SK-MEL-5 (cell line): ENCODE results near the gene ALDH7A1. TPM values are rescaled to one million over a fixed set of nuclear protein-coding genes. Genes with fewer than 3 reads are reported as not detected.

ENCODE experiments used
- DNase-seq: peaks from one replicate; pipeline ENCODE4 v3.0.0-alpha.2; 2016; ENCODE audit warnings: low read depth, low spot score
- in situ Hi-C: cut with HindIII; loops from 2 replicates; pipeline ENCODE4 v1.10.0; 2016; ENCODE audit warnings: low sequenced_read_pairs, high pct_unique_total_duplicates, low pct_unique_long_range_greater_than_20kb
- total RNA-seq: library from RNA; depleted of rRNA; stranded (reverse); fragments of >200 nt; shearing (Covaris generic); gene quantifications from 2 replicates; pipeline ENCODE4 v1.2.3, GENCODE V29; 2014

Gene ALDH7A1
- total RNA-seq, 1 experiment from 2014 or later = 34.7 TPM

DNA sequence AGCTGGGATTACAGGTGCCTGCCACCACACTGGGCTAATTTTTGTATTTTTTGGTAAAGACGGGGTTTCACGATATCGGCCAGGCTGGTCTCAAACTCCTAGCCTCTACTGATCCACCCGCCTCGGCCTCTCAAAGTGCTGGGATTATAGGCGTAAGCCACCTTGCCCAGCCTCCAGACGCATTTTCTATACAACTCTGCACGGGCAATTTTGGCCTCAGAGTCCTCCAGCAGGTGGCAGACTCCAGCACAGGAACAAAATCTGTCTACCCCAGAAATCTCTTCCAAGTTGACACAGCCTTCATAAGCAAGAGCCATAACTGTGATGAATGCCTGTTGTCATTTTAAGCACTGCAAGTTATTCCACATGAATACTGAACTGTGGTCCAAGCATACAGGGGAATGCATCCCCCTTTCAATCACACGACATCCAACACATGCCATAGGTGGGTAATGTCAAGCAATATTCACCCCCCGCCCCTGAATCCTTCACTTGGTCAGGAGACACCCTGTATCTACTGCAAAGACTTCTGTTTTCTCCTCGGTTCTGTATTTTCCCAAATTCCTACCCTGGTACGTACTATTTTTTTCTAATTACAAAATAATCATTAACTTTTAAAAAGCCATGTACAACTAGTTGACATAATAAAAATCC, 50.8 kb downstream of the ALDH7A1 start:
- in situ Hi-C loops = loop anchor here (10.0 kb wide), 1 partner anchor 309 kb away; no protein-coding TSS in a partner anchor
- peak; percentile 83 for DNase-seq

- no peak for DNase-seq
- in situ Hi-C loops = loop anchor here (10.0 kb wide), 1 partner anchor 309 kb away; no protein-coding TSS in a partner anchor
Measured at GRCh38 chr5:126543660-126544059, 51.4 kb downstream of the ALDH7A1 start.

GRCh38 chr5:126543009-126543408, 52.0 kb downstream of the ALDH7A1 start:
- DNase-seq = no peak
- in situ Hi-C loops = loop anchor here (10.0 kb wide), 1 partner anchor 308 kb away; no protein-coding TSS in a partner anchor

DNA sequence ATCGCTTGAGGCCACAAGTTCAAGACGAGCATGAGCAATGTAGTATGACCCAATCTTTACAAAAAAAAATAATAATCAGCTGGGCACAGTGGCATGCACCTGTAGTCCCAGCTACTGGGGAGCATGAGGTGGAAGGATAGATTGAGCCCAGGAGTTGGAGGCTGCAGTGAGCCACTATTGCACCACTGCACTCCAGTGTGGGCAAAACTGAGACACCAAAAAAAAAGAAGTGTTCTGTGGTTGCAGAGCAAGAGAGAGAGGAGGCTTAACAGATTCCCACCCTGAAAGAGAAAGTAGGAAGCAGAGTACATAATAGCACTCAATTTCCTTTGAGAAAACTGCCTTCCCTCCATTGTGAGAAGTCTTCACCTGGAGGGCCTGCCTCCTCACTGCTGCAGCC, 52.6 kb downstream of the ALDH7A1 start:
- in situ Hi-C loops = loop anchor here (10.0 kb wide), 1 partner anchor 308 kb away; no protein-coding TSS in a partner anchor
- DNase-seq = no peak

DNA sequence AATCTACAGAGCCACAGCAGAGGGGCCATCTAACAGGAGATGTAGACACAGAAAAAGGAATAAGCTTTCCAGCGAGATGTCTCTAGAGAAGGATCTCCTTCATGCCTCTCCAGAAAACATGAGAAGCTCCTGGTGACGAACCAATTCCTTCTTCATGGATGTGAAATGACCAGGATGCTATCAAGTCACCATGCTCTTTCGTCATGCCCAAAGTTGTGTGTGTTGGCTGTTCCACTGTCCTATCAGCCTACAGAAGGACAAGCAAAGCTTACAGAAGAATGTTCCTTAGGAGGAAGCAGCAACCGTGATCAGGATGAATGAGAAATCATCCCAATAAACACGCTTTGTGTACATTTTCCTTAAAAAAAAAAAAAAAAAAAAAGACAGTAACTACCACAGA, 54.4 kb downstream of the ALDH7A1 start:
- in situ Hi-C loops = loop anchor here (10.0 kb wide), 1 partner anchor 306 kb away; no protein-coding TSS in a partner anchor
- no peak for DNase-seq

- DNase-seq = no peak
- in situ Hi-C loops = no loop called here
Measured at GRCh38 chr5:126538579-126538978, 56.4 kb downstream of the ALDH7A1 start.

- in situ Hi-C loops = no loop called here
- no peak for DNase-seq
Measured at GRCh38 chr5:126536874-126537273, 58.1 kb downstream of the ALDH7A1 start.

DNA sequence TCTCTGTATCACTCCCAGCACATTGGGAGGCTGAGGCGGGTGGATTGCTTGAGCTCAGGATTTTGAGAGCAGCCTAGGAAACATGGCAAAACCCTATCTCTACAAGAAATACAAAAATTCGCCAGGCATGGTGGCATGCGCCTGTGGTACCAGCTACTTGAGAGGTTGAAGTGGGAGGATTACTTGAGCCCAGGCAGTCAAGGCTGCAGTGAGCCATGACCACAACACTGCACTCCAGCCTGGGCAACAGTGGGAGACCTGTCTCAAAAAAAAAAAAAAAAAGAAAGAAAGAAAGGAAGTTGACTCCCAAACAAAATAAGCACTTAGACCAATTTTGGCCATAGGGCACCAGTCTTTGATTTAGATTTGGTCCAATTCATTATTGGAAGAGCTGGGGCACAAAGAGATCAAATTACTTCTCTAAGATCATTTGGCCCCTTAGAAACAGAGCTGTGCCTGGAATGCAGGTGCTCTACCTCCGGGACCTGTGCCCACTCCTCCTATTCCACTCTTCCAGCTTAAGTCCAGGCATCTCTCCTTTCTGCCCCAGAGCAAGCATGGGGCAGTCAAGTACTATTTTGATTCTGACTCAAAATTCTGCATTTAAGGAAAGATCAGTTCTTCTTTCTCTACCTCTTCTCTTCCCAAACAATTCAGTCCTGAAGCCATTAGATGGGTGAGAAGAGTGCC, 59.0 kb downstream of the ALDH7A1 start:
- in situ Hi-C loops = no loop called here
- no peak for DNase-seq

DNA sequence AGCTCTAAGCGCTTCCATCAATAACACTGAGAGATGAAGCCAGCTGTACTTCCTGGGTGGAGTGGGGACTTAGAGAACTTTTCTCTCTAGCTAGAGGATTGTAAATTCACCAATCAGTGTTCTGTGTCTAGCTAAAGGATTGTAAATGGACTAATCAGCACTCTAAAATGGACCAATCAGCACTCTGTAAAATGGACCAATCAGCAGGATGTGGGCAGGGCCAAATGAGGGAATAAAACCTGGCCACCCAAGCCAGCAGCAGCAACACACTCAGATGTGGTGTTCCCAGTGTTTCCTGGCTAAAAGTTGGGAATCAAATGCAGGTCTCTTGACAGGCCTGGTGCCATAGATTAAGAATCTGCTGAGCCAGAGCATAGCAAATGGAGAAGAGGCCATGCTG, 60.5 kb downstream of the ALDH7A1 start:
- in situ Hi-C loops = loop anchor here (5.0 kb wide), 1 partner anchor 182 kb away; no protein-coding TSS in a partner anchor

DNA sequence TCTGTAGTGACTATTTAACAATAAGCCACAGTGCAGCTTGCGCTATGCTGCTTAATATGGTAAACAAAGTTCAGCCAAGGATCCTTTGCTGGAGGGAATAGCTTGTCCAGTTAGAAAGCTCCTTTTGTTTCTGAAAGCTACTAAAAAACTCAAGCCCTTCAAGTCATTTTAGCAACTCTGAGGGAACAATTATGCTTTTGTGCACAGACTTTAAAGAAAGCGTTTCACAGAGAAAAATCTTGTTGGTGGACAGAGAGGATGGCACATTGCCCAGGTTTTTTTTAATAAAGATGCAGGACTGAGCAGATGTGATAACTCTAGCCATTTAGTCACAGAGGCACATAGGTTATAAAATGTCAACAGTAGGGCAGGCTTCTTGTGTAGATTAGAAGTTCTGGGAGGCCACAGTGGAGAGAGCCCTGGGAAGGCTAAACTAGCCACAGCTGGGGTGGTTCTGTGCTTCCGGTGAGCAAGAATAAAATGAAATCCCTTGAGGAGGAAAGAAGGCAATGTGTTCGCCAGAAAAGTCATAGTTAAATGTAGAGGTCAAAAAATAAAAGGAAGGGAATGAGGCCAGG, 63.4 kb downstream of the ALDH7A1 start:
- peak; percentile 99 for DNase-seq
- in situ Hi-C loops = loop anchor here (5.0 kb wide), 1 partner anchor 179 kb away; no protein-coding TSS in a partner anchor

More for the DNA sequence above, 60.5 kb downstream of the ALDH7A1 start:
- DNase-seq = no peak

DNA sequence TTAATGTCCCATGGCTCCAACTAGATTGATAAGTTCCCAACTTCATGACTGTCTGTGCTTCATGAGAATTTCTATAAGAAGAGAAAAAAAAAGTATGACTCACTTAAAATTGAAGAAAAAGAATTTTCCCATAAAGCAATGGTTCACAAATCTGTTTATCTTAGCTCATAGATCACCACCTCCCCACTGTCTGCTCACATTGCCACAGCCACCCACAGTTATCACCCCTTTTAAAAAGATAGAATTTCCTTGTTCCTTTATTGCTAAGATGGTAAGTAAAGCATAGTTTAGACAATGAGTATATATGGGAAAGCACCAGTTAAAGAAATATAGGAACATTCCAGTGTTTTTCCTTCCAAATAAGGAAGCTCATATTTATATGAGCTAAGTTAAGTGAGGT, 67.1 kb downstream of the ALDH7A1 start:
- no peak for DNase-seq
- in situ Hi-C loops = no loop called here

DNA sequence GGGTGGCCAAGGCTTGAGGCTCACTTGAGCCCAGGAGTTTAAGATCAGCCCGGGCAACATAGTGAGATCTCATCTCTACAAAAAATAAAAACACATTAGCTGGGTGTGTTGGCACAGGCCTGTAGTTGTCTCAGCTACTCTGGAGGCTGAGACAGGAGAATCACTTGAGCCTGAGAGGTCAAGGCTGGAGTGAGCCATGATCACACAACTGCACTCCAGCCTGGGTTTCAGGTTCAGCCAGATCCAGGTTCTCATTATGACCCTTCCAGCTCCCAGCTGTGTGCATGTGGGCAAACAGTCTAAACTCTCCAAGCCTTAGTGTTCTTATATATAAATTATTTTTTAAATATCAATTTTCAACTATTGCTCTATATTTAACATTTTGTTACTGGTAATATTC, 67.9 kb downstream of the ALDH7A1 start:
- in situ Hi-C loops = no loop called here
- DNase-seq = no peak

- in situ Hi-C loops = no loop called here
- DNase-seq = no peak
Measured at GRCh38 chr5:126526493-126526892, 68.5 kb downstream of the ALDH7A1 start.

DNA sequence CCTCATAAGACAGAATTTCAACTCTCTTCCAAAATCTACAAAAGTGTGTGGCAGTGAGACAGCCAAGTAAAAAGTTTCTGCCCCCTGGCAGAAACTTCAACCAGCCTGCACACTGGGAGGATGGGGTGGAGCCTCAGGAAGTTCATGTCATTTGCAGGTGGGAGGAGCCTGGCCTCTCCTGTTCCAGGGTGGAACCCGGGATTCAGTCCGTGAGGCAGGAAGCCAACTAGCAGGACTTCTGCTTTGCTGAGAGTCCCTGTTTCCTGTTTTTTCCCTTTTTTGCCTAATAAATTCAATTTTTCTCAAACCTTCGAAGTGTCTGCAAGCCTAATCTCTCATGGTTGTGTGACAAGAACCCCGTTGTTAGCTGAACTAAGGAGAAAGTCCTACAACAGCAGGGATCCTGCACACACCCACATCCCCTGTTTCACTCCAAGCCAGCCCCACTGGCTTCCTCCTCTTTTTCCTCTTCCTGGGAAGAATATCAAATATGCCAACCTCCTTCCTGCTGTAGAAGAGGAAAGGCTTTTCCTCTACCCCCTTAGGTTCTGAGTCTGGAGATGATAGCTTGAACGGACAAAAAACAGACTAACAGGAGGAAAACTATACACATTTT, 69.3 kb downstream of the ALDH7A1 start:
- in situ Hi-C loops = no loop called here
- DNase-seq = no peak

DNA sequence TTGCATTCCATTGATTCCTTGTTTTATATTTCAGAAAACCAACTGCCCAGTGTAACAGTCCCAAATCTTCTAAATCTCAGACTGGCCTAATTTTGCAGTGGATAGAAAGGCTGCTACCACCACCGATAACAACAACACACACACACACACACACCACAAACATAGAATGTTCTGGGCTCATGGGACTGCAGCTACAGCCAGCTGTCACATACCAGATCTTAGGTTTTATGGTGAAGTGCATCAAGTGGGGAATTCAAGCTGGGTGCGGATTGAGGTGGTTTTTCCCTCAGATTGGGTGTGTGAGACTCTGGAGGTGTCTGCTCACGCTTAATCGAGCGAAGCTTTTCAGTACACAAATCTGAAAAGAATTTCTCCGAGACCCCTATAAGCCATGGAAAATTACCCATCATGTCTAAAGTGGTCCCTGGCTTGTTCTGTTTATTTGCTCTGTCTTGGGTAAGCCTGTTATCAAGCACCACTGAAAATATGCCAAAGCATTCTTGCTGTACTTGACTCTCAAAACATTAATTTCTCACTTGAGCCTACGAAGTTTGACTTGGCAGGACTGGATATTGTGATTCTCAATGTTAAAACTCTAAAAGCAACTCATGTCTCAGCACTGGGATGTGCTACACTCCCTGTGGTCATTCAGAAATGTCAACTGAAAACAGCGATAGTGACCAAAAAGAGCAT, 71.1 kb downstream of the ALDH7A1 start:
- no peak for DNase-seq
- in situ Hi-C loops = no loop called here

- in situ Hi-C loops = no loop called here
- no peak for DNase-seq
Measured at GRCh38 chr5:126521130-126521529, 73.9 kb downstream of the ALDH7A1 start.

GRCh38 chr5:126520593-126520953, 74.4 kb downstream of the ALDH7A1 start:
- in situ Hi-C loops = no loop called here

More at GRCh38 chr5:126520593-126520953, 74.4 kb downstream of the ALDH7A1 start:
- DNase-seq = no peak
